Adrenal gland (tissue), 5 donors: Measurements from ENCODE around the gene IGFL4.

ENCODE experiments used
- CTCF ChIP-seq, 6 experiments: fragments of 450-650 bp in 4 of 6; fragments of 200-600 bp in 2 of 6; sonication (generic) in 1 of 6; IDR thresholded peaks; 1 replicate in 5 of 6; 2 replicates in 1 of 6; pipeline versions ENCODE4 v1.5.1 to v1.8.0; 2016 to 2021; ENCODE audit warnings: antibody characterized with exemption in 6 of 6, mild to moderate bottlenecking in 2 of 6, moderate library complexity in 1 of 6
- POLR2A ChIP-seq, 2 donors: fragments of 450-650 bp; IDR thresholded peaks; one replicate each; pipeline ENCODE4 v1.6.1; 2017; ENCODE audit warnings: antibody characterized with exemption in 2 of 2, mild to moderate bottlenecking in 2 of 2, moderate library complexity in 1 of 2
- donor health status: DM: no; HTN: no; CAD: no.

GRCh38 chr19:46018729-46019251 is 22.0 kb downstream of the IGFL4 start:
- TF ChIP-seq CTCF (IDR thresholded peaks at IDR 0.05) (no peak), POLR2A (IDR thresholded peaks at IDR 0.05) (no peak)
